Measurements from ENCODE around the gene SOWAHB. TPM values are rescaled to one million over a fixed set of nuclear protein-coding genes. Genes with fewer than 3 reads are reported as not detected.
"Not testable (repeated sequence)": the region's sequence is repeated elsewhere in the genome, so short reads cannot be mapped to it uniquely, and the experiment has no call there.

Gene SOWAHB
- total RNA-seq, 1 donor from 2014 or later, result not detected

- no peak for TF ChIP-seq CTCF (IDR thresholded peaks at IDR 0.05; ENCODE audit: borderline replicate concordance)
- Histone ChIP-seq H3K4me3 (no peak overlapping the region), H3K27me3 (ENCODE audit: low read depth) (peaks cover 20% of the 10 kb centered on the region), H3K9me3 (replicated peaks) (no peaks in the 10 kb centered on the region), H3K27ac (replicated peaks) (no peak overlapping the region), H3K36me3 (no peaks in the 10 kb centered on the region), H3K4me1 (no peaks in the 10 kb centered on the region)
- intact Hi-C loops (cut with micrococcal nuclease), result no loop called here
- no peak for DNase-seq
These were observed 24.4 kb downstream of the SOWAHB start for GRCh38 chr4:76873495-76873894.

GRCh38 chr4:76872556-76872955, 25.4 kb downstream of the SOWAHB start:
- TF ChIP-seq CTCF (IDR thresholded peaks at IDR 0.05; ENCODE audit: borderline replicate concordance), result no peak
- intact Hi-C loops (cut with micrococcal nuclease), result no loop called here

GRCh38 chr4:76868780-76869179, 29.2 kb downstream of the SOWAHB start:
- intact Hi-C loops (cut with micrococcal nuclease); H3K4me3 ChIP-seq; H3K36me3 ChIP-seq; H3K27me3 ChIP-seq (ENCODE audit: low read depth); H3K4me1 ChIP-seq; H3K27ac ChIP-seq (replicated peaks); DNase-seq; H3K9me3 ChIP-seq (replicated peaks): not testable (repeated sequence)

More at GRCh38 chr4:76872556-76872955, 25.4 kb downstream of the SOWAHB start:
- H3K27me3 ChIP-seq (ENCODE audit: low read depth), result peaks cover 15% of the 10 kb centered on the region
- H3K27ac ChIP-seq (replicated peaks), result no peak overlapping the region
- no peaks in the 10 kb centered on the region for H3K4me1 ChIP-seq
- H3K4me3 ChIP-seq, result no peak overlapping the region
- no peaks in the 10 kb centered on the region for H3K36me3 ChIP-seq
- H3K9me3 ChIP-seq (replicated peaks), result no peaks in the 10 kb centered on the region
- no peak for DNase-seq

GRCh38 chr4:76867880-76868655, 29.9 kb downstream of the SOWAHB start:
- H3K4me3 ChIP-seq, result no peak overlapping the region
- H3K27me3 ChIP-seq (ENCODE audit: low read depth), result peaks cover 10% of the 10 kb centered on the region
- intact Hi-C loops (cut with micrococcal nuclease), result no loop called here
- no peaks in the 10 kb centered on the region for H3K36me3 ChIP-seq
- DNase-seq, result no peak
- H3K4me1 ChIP-seq, result no peaks in the 10 kb centered on the region
- H3K27ac ChIP-seq (replicated peaks), result no peak overlapping the region
- no peak for TF ChIP-seq CTCF (IDR thresholded peaks at IDR 0.05; ENCODE audit: borderline replicate concordance)
- H3K9me3 ChIP-seq (replicated peaks), result no peaks in the 10 kb centered on the region

- Histone ChIP-seq H3K9me3 (replicated peaks) (no peaks in the 10 kb centered on the region), H3K4me1 (no peaks in the 10 kb centered on the region), H3K4me3 (no peak overlapping the region), H3K27ac (replicated peaks) (no peak overlapping the region), H3K27me3 (ENCODE audit: low read depth) (peaks cover 10% of the 10 kb centered on the region), H3K36me3 (no peaks in the 10 kb centered on the region)
- no peak for DNase-seq
- no peak for TF ChIP-seq CTCF (IDR thresholded peaks at IDR 0.05; ENCODE audit: borderline replicate concordance)
- intact Hi-C loops (cut with micrococcal nuclease), result no loop called here
These were observed 30.6 kb downstream of the SOWAHB start for GRCh38 chr4:76867377-76867776.

- Histone ChIP-seq H3K4me3 (no peak overlapping the region), H3K4me1 (no peaks in the 10 kb centered on the region), H3K36me3 (no peaks in the 10 kb centered on the region), H3K27ac (replicated peaks) (no peak overlapping the region), H3K9me3 (replicated peaks) (no peaks in the 10 kb centered on the region), H3K27me3 (ENCODE audit: low read depth) (peaks cover 10% of the 10 kb centered on the region)
- no peak for DNase-seq
- no peak for TF ChIP-seq CTCF (IDR thresholded peaks at IDR 0.05; ENCODE audit: borderline replicate concordance)
- intact Hi-C loops (cut with micrococcal nuclease), result no loop called here
These were observed 31.3 kb downstream of the SOWAHB start for GRCh38 chr4:76866641-76867040.

Measured in left ventricle myocardium inferior (tissue), 1 donor.